Measurements from ENCODE around the gene SBK1.
"Not testable (repeated sequence)": the region's sequence is repeated elsewhere in the genome, so short reads cannot be mapped to it uniquely, and the experiment has no call there.

GRCh38 chr16:28332632-28333031 lies 40.3 kb downstream of the SBK1 start:
- not testable (repeated sequence) for TF ChIP-seq CTCF (IDR thresholded peaks at IDR 0.05); ZFX (IDR thresholded peaks at IDR 0.05; ENCODE audit: borderline replicate concordance)

Data from 22Rv1 (cell line).